ENCODE measurements around the gene FAS. TPM values are rescaled to one million over a fixed set of nuclear protein-coding genes. Genes with fewer than 3 reads are reported as not detected.

FAS gene
- total RNA-seq, 2 experiments from 2014 or later = 48.6 to 49.0 TPM

- DNase-seq (peak; percentile 87), ATAC-seq (peak; percentile 55)
- Mint-ChIP-seq H3K4me1 (ENCODE audit: low read depth) (peaks cover 61% of the 10 kb centered on the region), H3K27ac (peak overlapping the region; percentile 96), H3K4me3 (peak overlapping the region; percentile 86), H3K9me3 (peaks cover 9% of the 10 kb centered on the region), H3K36me3 (ENCODE audit: low read depth) (peaks cover 37% of the 10 kb centered on the region), H3K27me3 (no peaks in the 10 kb centered on the region)
- ChIA-PET CTCF (interaction anchor here (0.8 to 4.6 kb wide), 16 partner anchors 8 to 397 kb away, joined by 3 to 35 read pairs (median 4); no protein-coding TSS in a partner anchor), POLR2A (interaction anchor here (0.6 to 4.5 kb wide), 22 partner anchors 8 to 1130 kb away, joined by 3 to 56 read pairs (median 4); partner anchors contain the start of gene LIPA)
- intact Hi-C loops (cut with micrococcal nuclease) = loop anchor here (5.0 kb wide), 1 partner anchor 154 kb away; no protein-coding TSS in a partner anchor
- TF ChIP-seq CTCF (IDR thresholded peaks at IDR 0.05) = no peak
Observed at GRCh38 chr10:88991161-88991898, 732 bp downstream of the FAS start.

GRCh38 chr10:88991899-88992320 is 1.3 kb downstream of the FAS start:
- H3K27me3 Mint-ChIP-seq = no peaks in the 10 kb centered on the region
- CTCF ChIA-PET = interaction anchor here (0.8 to 4.6 kb wide), 7 partner anchors 9 to 226 kb away, joined by 3 to 35 read pairs (median 5); no protein-coding TSS in a partner anchor
- peaks cover 6% of the 10 kb centered on the region for H3K9me3 Mint-ChIP-seq
- H3K4me3 Mint-ChIP-seq = peak overlapping the region; percentile 86
- peaks cover 34% of the 10 kb centered on the region for H3K36me3 Mint-ChIP-seq (ENCODE audit: low read depth)
- peaks cover 61% of the 10 kb centered on the region for H3K4me1 Mint-ChIP-seq (ENCODE audit: low read depth)
- TF ChIP-seq CTCF (IDR thresholded peaks at IDR 0.05) = no peak
- intact Hi-C loops (cut with micrococcal nuclease) = loop anchor here (5.0 kb wide), 1 partner anchor 155 kb away; no protein-coding TSS in a partner anchor
- DNase-seq (no peak), ATAC-seq (peak; percentile 1)
- H3K27ac Mint-ChIP-seq = peak overlapping the region; percentile 96
- POLR2A ChIA-PET = interaction anchor here (0.9 to 4.5 kb wide), 14 partner anchors 10 to 1131 kb away, joined by 3 to 56 read pairs (median 5); partner anchors contain the start of gene LIPA

GRCh38 chr10:88992921-88993524 is 2.4 kb downstream of the FAS start:
- POLR2A ChIA-PET = interaction anchor here (0.7 to 4.5 kb wide), 6 partner anchors 9 to 162 kb away, joined by 3 to 56 read pairs (median 4); no protein-coding TSS in a partner anchor
- H3K27ac Mint-ChIP-seq = peak overlapping the region; percentile 92
- CTCF ChIA-PET = interaction anchor here (0.7 to 4.6 kb wide), 3 partner anchors 37 to 225 kb away, joined by 3 to 35 read pairs (median 5); no protein-coding TSS in a partner anchor
- ATAC-seq (no peak), DNase-seq (no peak)
- intact Hi-C loops (cut with micrococcal nuclease) = loop anchor here (5.0 kb wide), 1 partner anchor 156 kb away; no protein-coding TSS in a partner anchor
- TF ChIP-seq CTCF (IDR thresholded peaks at IDR 0.05) = no peak
- H3K36me3 Mint-ChIP-seq (ENCODE audit: low read depth) = peaks cover 31% of the 10 kb centered on the region
- peaks cover under 1% of the 10 kb centered on the region for H3K9me3 Mint-ChIP-seq
- peak overlapping the region; percentile 86 for H3K4me3 Mint-ChIP-seq
- H3K4me1 Mint-ChIP-seq (ENCODE audit: low read depth) = peaks cover 61% of the 10 kb centered on the region
- H3K27me3 Mint-ChIP-seq = no peaks in the 10 kb centered on the region

GRCh38 chr10:88994019-88994418 is 3.4 kb downstream of the FAS start:
- Mint-ChIP-seq H3K9me3 (no peaks in the 10 kb centered on the region), H3K4me3 (peak overlapping the region; percentile 69)
- intact Hi-C loops (cut with micrococcal nuclease) = loop anchor here (5.0 kb wide), 1 partner anchor 157 kb away; no protein-coding TSS in a partner anchor

More at GRCh38 chr10:88994019-88994418, 3.4 kb downstream of the FAS start:
- ChIA-PET CTCF (interaction anchor here (0.6 to 4.6 kb wide), 3 partner anchors 36 to 223 kb away, joined by 3 to 35 read pairs (median 5); no protein-coding TSS in a partner anchor), POLR2A (interaction anchor here (0.9 to 4.5 kb wide), 5 partner anchors 8 to 114 kb away, joined by 3 to 56 read pairs (median 3); partner anchors contain the start of gene STAMBPL1)
- no peak for TF ChIP-seq CTCF (IDR thresholded peaks at IDR 0.05)
- H3K36me3 Mint-ChIP-seq (ENCODE audit: low read depth) = peaks cover 30% of the 10 kb centered on the region
- ATAC-seq (no peak), DNase-seq (no peak)
- peaks cover 61% of the 10 kb centered on the region for H3K4me1 Mint-ChIP-seq (ENCODE audit: low read depth)
- H3K27ac Mint-ChIP-seq = peak overlapping the region; percentile 86
- H3K27me3 Mint-ChIP-seq = no peaks in the 10 kb centered on the region

Data from activated CD8-positive, alpha-beta T cell treated with anti-CD3 and anti-CD28 coated beads for 36 hours (primary cell).